Progenitor cell of endocrine pancreas (in vitro differentiated cells): ENCODE measurements around the gene GPR18. TPM values are rescaled to one million over a fixed set of nuclear protein-coding genes. Genes with fewer than 3 reads are reported as not detected.

ENCODE experiments used
- DNase-seq: peaks from one replicate; pipeline ENCODE4 v3.0.0; 2021; ENCODE audit warnings: low spot score; ENCODE audit not compliant: unreplicated experiment
- H3K27ac Mint-ChIP-seq: 2 replicates; pipeline ENCODE4 v1.8.0; 2021; ENCODE audit warnings: mild to moderate bottlenecking, moderate library complexity, mixed read lengths
- H3K27me3 Mint-ChIP-seq: 2 replicates; pipeline ENCODE4 v1.8.0; 2021; ENCODE audit warnings: mixed read lengths
- H3K36me3 Mint-ChIP-seq: 2 replicates; pipeline ENCODE4 v1.8.0; 2022; ENCODE audit warnings: mixed read lengths; ENCODE audit not compliant: insufficient read depth
- H3K4me1 Mint-ChIP-seq: 2 replicates; pipeline ENCODE4 v1.8.0; 2021; ENCODE audit warnings: low read depth, mixed read lengths
- H3K4me3 Mint-ChIP-seq: 2 replicates; pipeline ENCODE4 v1.8.0; 2021; ENCODE audit warnings: low read depth, mild to moderate bottlenecking, moderate library complexity, mixed read lengths
- H3K9me3 Mint-ChIP-seq: 2 replicates; pipeline ENCODE4 v1.8.0; 2021; ENCODE audit warnings: low read depth, mixed read lengths
- total RNA-seq: library from RNA; stranded (reverse); gene quantifications from 2 replicates; pipeline ENCODE4 v1.2.1, GENCODE V29; 2021
- TF ChIP-seq, protein P1 (sequence below): fragments of 200-600 bp; sonication (generic); IDR thresholded peaks from one replicate; pipeline ENCODE4 v1.5.0; 2021; ENCODE audit warnings: antibody characterized with exemption, mild to moderate bottlenecking; ENCODE audit not compliant: unreplicated experiment

The GPR18 gene
- total RNA-seq, 1 donor from 2014 or later, result not detected

DNA sequence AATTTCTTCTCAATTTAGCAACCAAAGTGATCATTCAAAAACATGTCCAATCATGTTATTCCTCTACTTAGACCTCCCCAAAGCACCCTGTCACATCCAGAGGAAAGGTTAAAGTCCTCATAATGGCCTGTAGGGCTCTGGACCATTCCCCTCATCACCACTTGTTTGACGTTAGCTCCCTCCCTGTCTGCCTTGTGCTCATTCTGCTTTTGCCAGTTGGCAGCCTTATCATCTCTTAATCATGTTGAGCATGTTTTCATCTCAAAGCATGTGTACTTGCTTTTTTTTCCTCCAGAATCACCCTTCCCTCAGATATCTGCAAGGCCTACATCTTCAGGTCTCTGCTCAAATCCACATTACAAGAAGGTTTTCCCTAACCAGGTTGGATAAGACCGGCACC, 31.7 kb downstream of the GPR18 start:
- Mint-ChIP-seq H3K27me3 (no peaks in the 10 kb centered on the region), H3K27ac (no peak overlapping the region), H3K36me3 (peaks cover 14% of the 10 kb centered on the region), H3K4me3 (no peak overlapping the region), H3K9me3 (peaks cover 19% of the 10 kb centered on the region), H3K4me1 (no peaks in the 10 kb centered on the region)
- TF ChIP-seq, protein P1, sequence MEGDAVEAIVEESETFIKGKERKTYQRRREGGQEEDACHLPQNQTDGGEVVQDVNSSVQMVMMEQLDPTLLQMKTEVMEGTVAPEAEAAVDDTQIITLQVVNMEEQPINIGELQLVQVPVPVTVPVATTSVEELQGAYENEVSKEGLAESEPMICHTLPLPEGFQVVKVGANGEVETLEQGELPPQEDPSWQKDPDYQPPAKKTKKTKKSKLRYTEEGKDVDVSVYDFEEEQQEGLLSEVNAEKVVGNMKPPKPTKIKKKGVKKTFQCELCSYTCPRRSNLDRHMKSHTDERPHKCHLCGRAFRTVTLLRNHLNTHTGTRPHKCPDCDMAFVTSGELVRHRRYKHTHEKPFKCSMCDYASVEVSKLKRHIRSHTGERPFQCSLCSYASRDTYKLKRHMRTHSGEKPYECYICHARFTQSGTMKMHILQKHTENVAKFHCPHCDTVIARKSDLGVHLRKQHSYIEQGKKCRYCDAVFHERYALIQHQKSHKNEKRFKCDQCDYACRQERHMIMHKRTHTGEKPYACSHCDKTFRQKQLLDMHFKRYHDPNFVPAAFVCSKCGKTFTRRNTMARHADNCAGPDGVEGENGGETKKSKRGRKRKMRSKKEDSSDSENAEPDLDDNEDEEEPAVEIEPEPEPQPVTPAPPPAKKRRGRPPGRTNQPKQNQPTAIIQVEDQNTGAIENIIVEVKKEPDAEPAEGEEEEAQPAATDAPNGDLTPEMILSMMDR, result no peak
- no peak for DNase-seq

DNA sequence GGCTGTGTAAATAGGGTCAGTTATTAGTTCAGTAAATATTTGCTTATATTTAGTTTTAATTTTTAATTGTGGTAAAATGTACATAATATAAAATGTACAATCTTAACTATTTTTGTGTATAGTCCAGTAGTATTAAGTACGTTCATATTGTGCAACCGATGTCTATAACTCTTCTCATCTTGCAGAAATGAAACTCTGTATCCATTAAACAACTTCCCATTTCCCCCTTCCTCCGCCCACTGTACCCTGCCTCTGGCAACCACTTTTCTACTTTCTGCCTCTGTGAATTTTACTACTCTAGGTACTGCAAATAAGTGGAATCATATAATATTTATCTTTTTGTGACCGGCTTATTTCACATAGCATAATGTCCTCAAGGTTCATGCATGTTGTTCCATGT, 33.1 kb downstream of the GPR18 start:
- no peaks in the 10 kb centered on the region for H3K27me3 Mint-ChIP-seq
- no peak overlapping the region for H3K27ac Mint-ChIP-seq
- DNase-seq, result no peak
- H3K9me3 Mint-ChIP-seq, result peaks cover 19% of the 10 kb centered on the region
- no peak overlapping the region for H3K4me3 Mint-ChIP-seq
- H3K36me3 Mint-ChIP-seq, result peaks cover 14% of the 10 kb centered on the region
- TF ChIP-seq, protein P1, result no peak
- no peaks in the 10 kb centered on the region for H3K4me1 Mint-ChIP-seq

DNA sequence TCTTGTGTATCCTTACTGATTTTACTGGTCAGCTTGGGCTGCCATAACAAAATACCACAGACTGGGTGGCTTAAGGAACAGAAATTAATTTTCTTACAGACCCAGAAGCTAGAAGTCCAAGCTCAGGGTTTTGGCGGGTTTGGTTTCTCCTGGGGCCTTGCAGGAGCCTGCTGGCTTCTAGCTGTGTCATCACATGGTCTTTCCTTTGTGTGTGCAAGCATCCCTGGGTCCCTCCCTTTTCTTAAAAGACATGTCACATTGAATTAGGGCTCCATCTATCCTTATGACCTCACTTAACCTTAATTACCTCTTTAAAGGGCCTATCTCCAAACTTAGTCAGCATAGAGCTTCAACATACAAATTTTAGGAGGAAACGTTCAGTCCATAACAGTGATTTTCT, 34.2 kb downstream of the GPR18 start:
- H3K27me3 Mint-ChIP-seq, result no peaks in the 10 kb centered on the region
- peaks cover 14% of the 10 kb centered on the region for H3K36me3 Mint-ChIP-seq
- H3K9me3 Mint-ChIP-seq, result peaks cover 19% of the 10 kb centered on the region
- no peak for DNase-seq
- H3K4me1 Mint-ChIP-seq, result no peaks in the 10 kb centered on the region
- TF ChIP-seq, protein P1, result no peak
- H3K4me3 Mint-ChIP-seq, result no peak overlapping the region
- no peak overlapping the region for H3K27ac Mint-ChIP-seq

DNA sequence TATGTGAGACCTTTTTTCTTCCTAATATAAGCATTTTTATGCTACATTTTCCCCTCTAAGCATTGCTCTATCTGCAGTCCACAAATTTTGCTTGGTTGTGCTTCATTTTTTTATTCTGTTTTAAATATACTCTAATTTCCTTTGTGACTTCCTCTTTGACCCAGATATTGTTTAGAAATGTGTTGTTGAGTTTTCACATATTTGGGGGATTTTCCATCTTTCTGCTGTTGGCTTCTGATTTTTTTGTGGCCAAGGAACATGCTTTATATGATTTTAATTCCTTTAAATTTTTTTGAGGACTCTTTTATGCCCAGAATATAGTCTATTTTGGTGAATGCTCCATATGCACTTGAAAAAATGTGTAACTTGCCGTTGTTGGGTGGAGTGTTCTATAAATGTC, 34.6 kb downstream of the GPR18 start:
- Mint-ChIP-seq H3K36me3 (peaks cover 14% of the 10 kb centered on the region), H3K27me3 (no peaks in the 10 kb centered on the region), H3K4me3 (no peak overlapping the region)

DNA sequence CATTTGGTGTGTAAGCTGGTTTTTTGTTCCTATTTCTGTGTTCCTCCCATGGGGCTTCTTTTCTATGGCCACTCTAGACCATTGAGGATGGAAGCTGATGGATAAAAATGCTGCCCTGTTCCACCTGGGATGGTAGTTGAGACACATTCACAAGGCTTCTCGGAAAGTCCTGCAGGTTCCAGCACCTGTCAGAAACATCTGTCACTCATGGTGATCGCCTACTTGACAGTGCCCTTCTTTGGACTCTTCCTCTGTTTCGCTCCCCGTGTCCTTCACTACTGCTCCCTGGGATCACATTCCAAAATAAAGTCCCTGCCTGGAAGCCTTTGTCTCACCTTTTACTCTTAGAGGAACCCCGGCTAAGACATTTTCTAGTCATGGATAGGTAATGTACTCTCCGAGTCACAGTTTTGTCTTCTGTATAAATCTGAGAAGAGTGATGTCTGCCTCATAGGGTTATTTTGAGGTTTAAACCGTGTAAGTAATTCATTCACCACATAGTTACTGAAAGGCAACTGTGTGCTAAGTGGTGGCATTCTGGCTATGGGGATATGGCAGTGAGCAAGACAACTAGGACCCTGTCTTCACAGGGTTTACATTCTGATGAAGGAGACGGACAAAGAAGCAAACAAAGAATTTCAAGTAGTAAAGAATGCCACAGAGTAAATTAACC, 36.5 kb downstream of the GPR18 start:
- no peak for DNase-seq
- Mint-ChIP-seq H3K9me3 (peaks cover 19% of the 10 kb centered on the region), H3K27ac (no peak overlapping the region), H3K4me3 (no peak overlapping the region), H3K4me1 (peaks cover 2% of the 10 kb centered on the region), H3K27me3 (no peaks in the 10 kb centered on the region), H3K36me3 (peaks cover 12% of the 10 kb centered on the region)
- TF ChIP-seq, protein P1, result no peak

More for the DNA sequence above, 34.6 kb downstream of the GPR18 start:
- Mint-ChIP-seq H3K27ac (no peak overlapping the region), H3K4me1 (no peaks in the 10 kb centered on the region), H3K9me3 (peaks cover 19% of the 10 kb centered on the region)
- TF ChIP-seq, protein P1, result no peak
- no peak for DNase-seq
